ENCODE measurements around the gene UGT2B7. TPM values are rescaled to one million over a fixed set of nuclear protein-coding genes. Genes with fewer than 3 reads are reported as not detected.

UGT2B7 gene
- total and polyA plus RNA-seq, 3 experiments from 2014 or later = not detected

DNA sequence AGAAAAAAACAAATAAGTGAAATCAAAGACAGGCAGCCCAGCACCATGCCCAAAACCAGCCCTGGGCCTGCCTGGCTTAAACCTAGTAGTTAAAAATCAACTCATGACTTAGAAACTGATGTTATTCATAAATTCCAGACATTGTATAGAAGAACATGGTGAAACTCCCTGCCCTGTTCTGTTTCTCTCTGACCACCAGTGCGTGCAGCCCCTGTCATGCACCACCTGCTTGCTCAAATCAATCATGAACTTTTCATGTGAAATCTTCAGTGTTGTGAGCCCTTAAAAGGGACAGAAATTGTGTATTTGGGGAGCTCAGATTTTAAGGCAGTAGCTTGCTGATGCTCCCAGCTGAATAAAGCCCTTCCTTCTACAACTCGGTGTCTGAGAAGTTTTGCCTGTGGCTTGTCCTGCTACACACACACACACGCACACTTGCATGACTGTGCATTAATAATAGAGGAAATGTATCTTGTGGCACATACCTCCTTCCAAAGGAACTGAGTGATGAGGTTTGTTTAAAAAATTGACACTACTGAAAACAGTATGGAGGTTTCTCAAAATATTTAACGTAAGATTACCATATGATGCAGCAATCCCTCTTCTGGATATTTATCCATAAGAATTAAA, 39.2 kb upstream of the UGT2B7 start:
- Histone ChIP-seq H3K9me3 (ENCODE audit: low read length) (no peaks in the 10 kb centered on the region), H3K4me1 (ENCODE audit: insufficient read depth, low read length) (no peaks in the 10 kb centered on the region), H3K4me3 (ENCODE audit: low read length) (no peak overlapping the region), H3K27me3 (ENCODE audit: insufficient read depth, low read length, poor library complexity, severe bottlenecking) (no peaks in the 10 kb centered on the region), H3K36me3 (ENCODE audit: insufficient read depth, low read length) (no peaks in the 10 kb centered on the region), H3K27ac (ENCODE audit: low read depth, low read length) (no peak overlapping the region)
- H3K9me3 Mint-ChIP-seq = peaks cover 0 to 6% (median 3%) of the 10 kb centered on the region in 5 donors
- POLR2A ChIA-PET = no interaction called here
- H3K27ac Mint-ChIP-seq = no peak overlapping the region
- no peak for DNase-seq
- no peaks in the 10 kb centered on the region for H3K27me3 Mint-ChIP-seq
- H3K4me1 Mint-ChIP-seq = no peaks in the 10 kb centered on the region
- H3K36me3 Mint-ChIP-seq = no peaks in the 10 kb centered on the region
- H3K4me3 Mint-ChIP-seq = no peak overlapping the region
- CTCF ChIA-PET = no interaction called here

GRCh38 chr4:69057620-69058409, 38.5 kb upstream of the UGT2B7 start:
- POLR2A ChIA-PET = no interaction called here
- Mint-ChIP-seq H3K27ac (no peak overlapping the region), H3K36me3 (no peaks in the 10 kb centered on the region), H3K4me3 (no peak overlapping the region), H3K4me1 (no peaks in the 10 kb centered on the region), H3K27me3 (no peaks in the 10 kb centered on the region), H3K9me3 (peaks cover 0 to 6% (median 3%) of the 10 kb centered on the region in 5 donors)
- no peak for DNase-seq
- Histone ChIP-seq H3K27me3 (ENCODE audit: insufficient read depth, low read length, poor library complexity, severe bottlenecking) (no peaks in the 10 kb centered on the region), H3K4me1 (ENCODE audit: insufficient read depth, low read length) (no peaks in the 10 kb centered on the region), H3K36me3 (ENCODE audit: insufficient read depth, low read length) (no peaks in the 10 kb centered on the region), H3K4me3 (ENCODE audit: low read length) (no peak overlapping the region), H3K9me3 (ENCODE audit: low read length) (no peaks in the 10 kb centered on the region), H3K27ac (ENCODE audit: low read depth, low read length) (no peak overlapping the region)
- CTCF ChIA-PET = no interaction called here

- Mint-ChIP-seq H3K4me1 (no peaks in the 10 kb centered on the region), H3K4me3 (peak overlapping the region in 1 of 7 donors; percentile 51), H3K36me3 (no peaks in the 10 kb centered on the region), H3K27ac (no peak overlapping the region), H3K9me3 (peaks cover 0 to 6% (median 3%) of the 10 kb centered on the region in 5 donors), H3K27me3 (no peaks in the 10 kb centered on the region)
- Histone ChIP-seq H3K27me3 (ENCODE audit: insufficient read depth, low read length, poor library complexity, severe bottlenecking) (no peaks in the 10 kb centered on the region), H3K4me1 (ENCODE audit: insufficient read depth, low read length) (no peaks in the 10 kb centered on the region), H3K4me3 (ENCODE audit: low read length) (no peak overlapping the region), H3K9me3 (ENCODE audit: low read length) (no peaks in the 10 kb centered on the region), H3K36me3 (ENCODE audit: insufficient read depth, low read length) (no peaks in the 10 kb centered on the region), H3K27ac (ENCODE audit: low read depth, low read length) (no peak overlapping the region)
- DNase-seq = no peak
- ChIA-PET CTCF (no interaction called here), POLR2A (no interaction called here)
These were observed 37.7 kb upstream of the UGT2B7 start for GRCh38 chr4:69058410-69059059.

DNA sequence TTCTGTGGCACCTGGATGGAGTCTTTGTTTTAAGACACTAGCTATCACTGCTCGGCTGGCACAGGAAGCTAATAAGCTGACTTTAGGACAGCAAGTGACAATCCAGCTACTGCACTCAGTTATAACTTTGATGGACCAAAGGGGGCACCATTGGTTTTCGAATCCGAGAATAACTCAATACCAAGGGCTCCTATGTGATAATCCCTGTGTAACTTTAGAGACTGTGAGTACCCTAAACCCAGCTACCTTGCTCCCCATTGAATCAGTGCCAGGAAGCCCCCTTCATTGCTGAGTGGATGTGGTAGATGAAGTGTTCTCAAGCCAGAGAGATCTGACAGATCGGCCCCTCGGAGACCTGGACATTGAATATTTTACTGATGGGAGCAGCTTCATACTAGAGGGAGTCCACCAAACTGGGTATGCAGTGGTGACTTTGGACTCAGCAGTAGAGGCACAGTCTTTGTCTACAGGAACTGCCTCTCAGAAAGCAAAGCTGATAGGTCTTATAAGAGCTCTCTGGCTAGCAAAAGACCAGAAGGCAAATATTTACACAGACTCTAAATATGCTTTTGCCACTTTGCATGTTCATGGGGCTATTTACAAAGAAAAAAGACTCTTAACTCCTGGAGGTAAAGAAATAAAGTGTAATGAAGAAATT, 35.5 kb upstream of the UGT2B7 start:
- Mint-ChIP-seq H3K4me1 (no peaks in the 10 kb centered on the region), H3K9me3 (peaks cover 0 to 6% (median 3%) of the 10 kb centered on the region in 5 donors), H3K4me3 (no peak overlapping the region), H3K36me3 (no peaks in the 10 kb centered on the region), H3K27ac (no peak overlapping the region), H3K27me3 (no peaks in the 10 kb centered on the region)
- Histone ChIP-seq H3K27ac (ENCODE audit: low read depth, low read length) (no peak overlapping the region), H3K4me3 (ENCODE audit: low read length) (no peak overlapping the region), H3K36me3 (ENCODE audit: insufficient read depth, low read length) (no peaks in the 10 kb centered on the region), H3K27me3 (ENCODE audit: insufficient read depth, low read length, poor library complexity, severe bottlenecking) (no peaks in the 10 kb centered on the region), H3K4me1 (ENCODE audit: insufficient read depth, low read length) (no peaks in the 10 kb centered on the region), H3K9me3 (ENCODE audit: low read length) (no peaks in the 10 kb centered on the region)
- DNase-seq = no peak
- POLR2A ChIA-PET = no interaction called here
- CTCF ChIA-PET = no interaction called here

- H3K27me3 ChIP-seq (ENCODE audit: insufficient read depth, low read length, poor library complexity, severe bottlenecking) = no peaks in the 10 kb centered on the region
- H3K27me3 Mint-ChIP-seq = no peaks in the 10 kb centered on the region
- H3K9me3 ChIP-seq (ENCODE audit: low read length) = no peaks in the 10 kb centered on the region
- H3K4me3 Mint-ChIP-seq = no peak overlapping the region
- no peaks in the 10 kb centered on the region for H3K4me1 ChIP-seq (ENCODE audit: insufficient read depth, low read length)
- ChIA-PET POLR2A (no interaction called here), CTCF (no interaction called here)
- no peaks in the 10 kb centered on the region for H3K36me3 ChIP-seq (ENCODE audit: insufficient read depth, low read length)
- no peak overlapping the region for H3K4me3 ChIP-seq (ENCODE audit: low read length)
- no peak for DNase-seq
- H3K36me3 Mint-ChIP-seq = no peaks in the 10 kb centered on the region
- H3K27ac ChIP-seq (ENCODE audit: low read depth, low read length) = no peak overlapping the region
- H3K9me3 Mint-ChIP-seq = peaks cover 0 to 2% (median 0%) of the 10 kb centered on the region in 5 donors
- no peaks in the 10 kb centered on the region for H3K4me1 Mint-ChIP-seq
- H3K27ac Mint-ChIP-seq = no peak overlapping the region
These were observed 31.9 kb upstream of the UGT2B7 start for GRCh38 chr4:69064391-69064790.

DNA sequence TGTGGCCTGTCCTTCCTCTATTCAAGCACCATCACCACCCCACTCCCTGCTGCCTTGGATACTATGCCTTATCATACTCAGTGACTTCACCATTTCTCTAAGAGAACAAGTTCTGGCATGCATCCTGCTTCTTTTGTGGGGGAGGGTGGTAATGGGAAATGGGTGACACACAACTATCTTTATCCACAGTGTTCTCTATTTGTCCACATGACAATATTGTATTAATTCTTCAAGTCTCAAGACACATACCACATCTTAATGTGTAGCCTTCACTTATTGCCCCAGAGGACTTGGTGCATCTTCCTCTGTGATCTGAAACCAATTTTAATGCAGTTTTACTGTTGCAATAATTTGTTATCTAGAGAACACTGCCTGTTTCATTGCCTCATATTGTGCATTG, 29.3 kb upstream of the UGT2B7 start:
- Mint-ChIP-seq H3K9me3 (peaks cover 0 to 2% (median 0%) of the 10 kb centered on the region in 5 donors), H3K27ac (no peak overlapping the region), H3K27me3 (no peaks in the 10 kb centered on the region), H3K36me3 (no peaks in the 10 kb centered on the region), H3K4me3 (no peak overlapping the region), H3K4me1 (no peaks in the 10 kb centered on the region)
- ChIA-PET CTCF (no interaction called here), POLR2A (no interaction called here)
- DNase-seq = no peak
- no peaks in the 10 kb centered on the region for H3K4me1 ChIP-seq (ENCODE audit: insufficient read depth, low read length)
- no peak overlapping the region for H3K27ac ChIP-seq (ENCODE audit: low read depth, low read length)
- H3K27me3 ChIP-seq (ENCODE audit: insufficient read depth, low read length, poor library complexity, severe bottlenecking) = no peaks in the 10 kb centered on the region
- no peaks in the 10 kb centered on the region for H3K9me3 ChIP-seq (ENCODE audit: low read length)
- H3K36me3 ChIP-seq (ENCODE audit: insufficient read depth, low read length) = no peaks in the 10 kb centered on the region
- H3K4me3 ChIP-seq (ENCODE audit: low read length) = no peak overlapping the region

DNA sequence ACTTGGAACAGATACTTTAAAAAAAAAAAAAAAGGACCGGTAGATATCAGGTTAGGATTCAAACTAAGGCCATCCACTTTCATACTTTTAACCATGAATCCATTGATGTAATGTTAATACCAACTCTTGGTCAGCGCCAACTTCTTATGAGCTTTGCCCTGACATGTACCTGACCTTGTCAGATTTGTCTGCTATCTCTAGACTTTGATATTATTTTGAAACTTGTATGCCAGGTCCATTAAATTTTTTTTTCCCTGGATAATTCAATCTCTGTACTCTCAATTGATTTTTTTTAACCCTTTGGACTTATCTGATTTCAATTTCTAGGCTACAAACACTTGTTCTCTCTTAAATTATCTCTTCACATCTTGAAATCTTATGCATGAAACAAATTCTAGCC, 27.2 kb upstream of the UGT2B7 start:
- H3K9me3 Mint-ChIP-seq = peaks cover 0 to 2% (median 0%) of the 10 kb centered on the region in 5 donors
- H3K27ac ChIP-seq (ENCODE audit: low read depth, low read length) = no peak overlapping the region
- H3K4me1 ChIP-seq (ENCODE audit: insufficient read depth, low read length) = no peaks in the 10 kb centered on the region
- DNase-seq = no peak
- H3K9me3 ChIP-seq (ENCODE audit: low read length) = no peaks in the 10 kb centered on the region
- no peaks in the 10 kb centered on the region for H3K36me3 ChIP-seq (ENCODE audit: insufficient read depth, low read length)
- H3K27me3 ChIP-seq (ENCODE audit: insufficient read depth, low read length, poor library complexity, severe bottlenecking) = no peaks in the 10 kb centered on the region
- H3K4me3 ChIP-seq (ENCODE audit: low read length) = no peak overlapping the region
- H3K27ac Mint-ChIP-seq = no peak overlapping the region
- H3K4me3 Mint-ChIP-seq = no peak overlapping the region
- POLR2A ChIA-PET = no interaction called here
- CTCF ChIA-PET = no interaction called here
- H3K4me1 Mint-ChIP-seq = no peaks in the 10 kb centered on the region
- H3K36me3 Mint-ChIP-seq = no peaks in the 10 kb centered on the region
- H3K27me3 Mint-ChIP-seq = no peaks in the 10 kb centered on the region

GRCh38 chr4:69070590-69070989, 25.7 kb upstream of the UGT2B7 start:
- Mint-ChIP-seq H3K9me3 (peaks cover 0 to 2% (median 0%) of the 10 kb centered on the region in 5 donors), H3K27me3 (no peaks in the 10 kb centered on the region), H3K27ac (no peak overlapping the region), H3K4me1 (no peaks in the 10 kb centered on the region), H3K4me3 (no peak overlapping the region), H3K36me3 (no peaks in the 10 kb centered on the region)
- ChIA-PET CTCF (no interaction called here), POLR2A (no interaction called here)
- no peak overlapping the region for H3K4me3 ChIP-seq (ENCODE audit: low read length)
- no peak for DNase-seq
- no peaks in the 10 kb centered on the region for H3K9me3 ChIP-seq (ENCODE audit: low read length)
- H3K4me1 ChIP-seq (ENCODE audit: insufficient read depth, low read length) = no peaks in the 10 kb centered on the region
- H3K36me3 ChIP-seq (ENCODE audit: insufficient read depth, low read length) = no peaks in the 10 kb centered on the region
- H3K27ac ChIP-seq (ENCODE audit: low read depth, low read length) = no peak overlapping the region
- no peaks in the 10 kb centered on the region for H3K27me3 ChIP-seq (ENCODE audit: insufficient read depth, low read length, poor library complexity, severe bottlenecking)
